IPS DF 6.9 (cell line): Measurements from ENCODE around the gene S100A4.

Experiments used
- DNase-seq: peaks from one replicate; pipeline ENCODE4 v3.0.0-alpha.2; 2013; ENCODE audit warnings: low read depth, low spot score
- H3K27ac ChIP-seq: one replicate; pipeline ENCODE4 v1.5.1; 2013; ENCODE audit warnings: low read length, control low read depth
- H3K27me3 ChIP-seq: 2 replicates; pipeline ENCODE4 v1.6.1; 2013; ENCODE audit warnings: mild to moderate bottlenecking, low read length; ENCODE audit not compliant: control insufficient read depth, insufficient read depth
- H3K36me3 ChIP-seq: 2 replicates; pipeline ENCODE4 v1.6.1; 2013; ENCODE audit warnings: low read length; ENCODE audit not compliant: control insufficient read depth, insufficient read depth
- H3K4me1 ChIP-seq: 2 replicates; pipeline ENCODE4 v1.6.1; 2013; ENCODE audit warnings: low read length; ENCODE audit not compliant: control insufficient read depth, insufficient read depth
- H3K4me3 ChIP-seq: 2 replicates; pipeline ENCODE4 v1.5.1; 2013; ENCODE audit warnings: mild to moderate bottlenecking, low read length
- H3K9me3 ChIP-seq: 2 replicates; pipeline ENCODE4 v1.6.1; 2013; ENCODE audit warnings: low read length, inconsistent platforms; ENCODE audit not compliant: control insufficient read depth, insufficient read depth
- WGBS: extraction: QIAGEN DNeasy Blood & Tissue Kit; methylation state at CpG from one replicate; pipeline ENCODE4 v1.1.7; 2013; ENCODE audit warnings: mixed read lengths, missing lambda C conversion rate; ENCODE audit not compliant: insufficient read length, insufficient coverage; 5-methylcytosine and 5-hydroxymethylcytosine counted together

Gene S100A4

GRCh38 chr1:153506386-153506785 is 39.2 kb downstream of the S100A4 start:
- no peak overlapping the region for H3K27ac ChIP-seq
- no peak for DNase-seq
- H3K36me3 ChIP-seq, result no peaks in the 10 kb centered on the region
- no peak overlapping the region for H3K4me3 ChIP-seq
- no peaks in the 10 kb centered on the region for H3K4me1 ChIP-seq
- H3K9me3 ChIP-seq, result no peaks in the 10 kb centered on the region
- WGBS, result no CpG with 5 or more reads among the region's 5 CpGs
- no peaks in the 10 kb centered on the region for H3K27me3 ChIP-seq

DNA sequence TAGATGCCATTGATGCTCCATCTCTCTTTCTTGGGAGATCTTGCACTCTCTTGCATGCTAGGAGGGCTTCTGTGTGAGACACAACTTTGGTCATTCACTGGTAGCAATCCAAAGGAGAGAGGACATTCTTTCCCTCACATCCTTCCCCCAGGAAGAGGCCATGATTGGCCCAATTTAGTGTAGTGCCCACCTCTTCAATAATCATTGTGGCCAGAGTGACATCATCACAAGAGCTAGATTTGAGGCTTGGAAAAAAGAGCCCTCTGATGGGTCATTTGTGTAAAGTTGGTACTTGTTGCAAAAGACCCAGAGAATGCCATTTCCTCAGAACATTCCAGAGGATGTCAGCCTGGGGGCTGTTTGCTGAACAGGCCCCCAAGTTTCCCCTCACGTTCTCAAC is 40.0 kb downstream of the S100A4 start:
- H3K36me3 ChIP-seq, result no peaks in the 10 kb centered on the region
- H3K4me3 ChIP-seq, result no peak overlapping the region
- no peak for DNase-seq
- H3K9me3 ChIP-seq, result no peaks in the 10 kb centered on the region
- WGBS, result no CpG with 5 or more reads among the region's 1 CpG
- no peaks in the 10 kb centered on the region for H3K4me1 ChIP-seq
- H3K27ac ChIP-seq, result no peak overlapping the region
- H3K27me3 ChIP-seq, result no peaks in the 10 kb centered on the region

GRCh38 chr1:153503766-153504165 is 41.8 kb downstream of the S100A4 start:
- no peaks in the 10 kb centered on the region for H3K4me1 ChIP-seq
- no CpG with 5 or more reads among the region's 3 CpGs for WGBS
- no peak overlapping the region for H3K4me3 ChIP-seq
- DNase-seq, result no peak
- no peaks in the 10 kb centered on the region for H3K36me3 ChIP-seq
- H3K27ac ChIP-seq, result no peak overlapping the region
- no peaks in the 10 kb centered on the region for H3K9me3 ChIP-seq
- H3K27me3 ChIP-seq, result no peaks in the 10 kb centered on the region

- H3K4me3 ChIP-seq, result no peak overlapping the region
- no peaks in the 10 kb centered on the region for H3K9me3 ChIP-seq
- H3K4me1 ChIP-seq, result no peaks in the 10 kb centered on the region
- H3K36me3 ChIP-seq, result no peaks in the 10 kb centered on the region
- no peaks in the 10 kb centered on the region for H3K27me3 ChIP-seq
- no peak overlapping the region for H3K27ac ChIP-seq
- DNase-seq, result no peak
- no CpG with 5 or more reads among the region's 2 CpGs for WGBS
These were observed 46.9 kb downstream of the S100A4 start for GRCh38 chr1:153498746-153499145.

DNA sequence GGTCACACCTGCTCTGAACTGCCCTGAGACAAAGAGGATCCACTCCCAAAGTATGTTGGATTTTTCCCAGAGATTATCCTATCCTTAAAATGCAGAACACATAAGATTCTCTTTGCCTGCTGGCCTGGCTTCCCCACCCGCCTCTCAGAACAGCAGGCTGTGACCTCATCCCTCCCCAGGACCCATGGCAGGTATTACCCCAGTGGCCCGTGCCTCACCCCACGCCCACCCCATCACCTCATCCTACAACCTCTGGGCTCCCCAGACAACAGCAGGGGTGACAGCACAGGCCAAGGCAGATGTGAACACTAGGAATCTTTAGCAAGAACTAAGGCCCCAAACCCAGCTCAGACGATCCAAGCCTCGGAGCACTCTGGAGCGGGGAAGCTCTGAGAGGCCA is 50.1 kb downstream of the S100A4 start:
- H3K36me3 ChIP-seq, result no peaks in the 10 kb centered on the region
- WGBS, result no CpG with 5 or more reads among the region's 6 CpGs
- H3K27me3 ChIP-seq, result no peaks in the 10 kb centered on the region
- no peak overlapping the region for H3K27ac ChIP-seq
- H3K9me3 ChIP-seq, result no peaks in the 10 kb centered on the region
- no peak overlapping the region for H3K4me3 ChIP-seq
- H3K4me1 ChIP-seq, result no peaks in the 10 kb centered on the region
- no peak for DNase-seq

GRCh38 chr1:153494976-153495535 is 50.5 kb downstream of the S100A4 start:
- H3K4me3 ChIP-seq, result no peak overlapping the region
- no peaks in the 10 kb centered on the region for H3K4me1 ChIP-seq
- peak; percentile 82 for DNase-seq
- H3K27ac ChIP-seq, result no peak overlapping the region
- H3K9me3 ChIP-seq, result no peaks in the 10 kb centered on the region
- no peaks in the 10 kb centered on the region for H3K27me3 ChIP-seq
- no CpG with 5 or more reads among the region's 6 CpGs for WGBS
- no peaks in the 10 kb centered on the region for H3K36me3 ChIP-seq
